Forelimb muscle (tissue), 1 donor: ENCODE results near the gene DNAH5. TPM values are rescaled to one million over a fixed set of nuclear protein-coding genes. Genes with fewer than 3 reads are reported as not detected.

Source experiments
- DNase-seq: peaks from one replicate; pipeline ENCODE4 v3.0.0-alpha.2; 2013; ENCODE audit warnings: low read depth
- polyA plus RNA-seq: library from polyadenylated mRNA; unstranded; fragments of 120-200 nt; gene quantifications from one replicate; pipeline ENCODE4 v1.2.1, GENCODE V29; 2013; ENCODE audit not compliant: insufficient read length

Gene DNAH5
- polyA plus RNA-seq, 1 donor, result 0.57 TPM

GRCh38 chr5:13704396-13704795 lies 240.1 kb downstream of the DNAH5 start:
- no peak for DNase-seq

GRCh38 chr5:13700626-13701025 lies 243.9 kb downstream of the DNAH5 start:
- no peak for DNase-seq

GRCh38 chr5:13698885-13699284 lies 245.6 kb downstream of the DNAH5 start:
- DNase-seq, result no peak

GRCh38 chr5:13695076-13695712 lies 249.3 kb downstream of the DNAH5 start:
- DNase-seq, result no peak

- no peak for DNase-seq
These were observed 252.3 kb downstream of the DNAH5 start for GRCh38 chr5:13692172-13692571.

- no peak for DNase-seq
These were observed 268.0 kb downstream of the DNAH5 start for GRCh38 chr5:13676531-13676930.

- no peak for DNase-seq
These were observed 270.1 kb downstream of the DNAH5 start for GRCh38 chr5:13674391-13674790.

GRCh38 chr5:13673511-13673910 lies 271.0 kb downstream of the DNAH5 start:
- DNase-seq, result peak; percentile 17

GRCh38 chr5:13664377-13664776 lies 280.1 kb downstream of the DNAH5 start:
- DNase-seq, result no peak

- no peak for DNase-seq
These were observed 281.9 kb downstream of the DNAH5 start for GRCh38 chr5:13662626-13663025.

GRCh38 chr5:13661272-13661671 lies 283.2 kb downstream of the DNAH5 start:
- DNase-seq, result no peak

- DNase-seq, result no peak
These were observed 284.4 kb downstream of the DNAH5 start for GRCh38 chr5:13660072-13660471.

GRCh38 chr5:13659391-13659790 lies 285.1 kb downstream of the DNAH5 start:
- DNase-seq, result no peak

GRCh38 chr5:13658761-13659160 lies 285.7 kb downstream of the DNAH5 start:
- DNase-seq, result no peak

- DNase-seq, result no peak
These were observed 286.3 kb downstream of the DNAH5 start for GRCh38 chr5:13658152-13658551.

GRCh38 chr5:13653709-13654108 lies 290.8 kb downstream of the DNAH5 start:
- DNase-seq, result no peak

GRCh38 chr5:13649656-13650055 lies 294.8 kb downstream of the DNAH5 start:
- no peak for DNase-seq

GRCh38 chr5:13648822-13649221 lies 295.7 kb downstream of the DNAH5 start:
- DNase-seq, result no peak

GRCh38 chr5:13643734-13644133 lies 300.8 kb downstream of the DNAH5 start:
- no peak for DNase-seq

- no peak for DNase-seq
These were observed 301.3 kb downstream of the DNAH5 start for GRCh38 chr5:13643196-13643595.
